Lower lobe of right lung (tissue), 2 donors: Measurements from ENCODE around the gene ACAD8. TPM values are rescaled to one million over a fixed set of nuclear protein-coding genes. Genes with fewer than 3 reads are reported as not detected.

Experiments used
- ATAC-seq, 2 donors: fragments of 200-7000 bp; cut with Tn5 transposase; one replicate each; pipeline ENCODE4 v1.9.1; 2020 to 2022; ENCODE audit warnings: mild to moderate bottlenecking in 2 of 2, moderate library complexity in 2 of 2
- DNase-seq: peaks from one replicate; pipeline ENCODE4 v3.0.0-alpha.2; 2020
- H3K27ac ChIP-seq: fragments of 200-600 bp; one replicate; pipeline ENCODE4 v1.8.0; 2022
- H3K27me3 ChIP-seq: fragments of 200-600 bp; one replicate; pipeline ENCODE4 v1.8.0; 2022; ENCODE audit warnings: low read depth
- H3K36me3 ChIP-seq: fragments of 200-600 bp; one replicate; pipeline ENCODE4 v1.8.0; 2022; ENCODE audit warnings: mild to moderate bottlenecking
- H3K4me1 ChIP-seq: fragments of 200-600 bp; one replicate; pipeline ENCODE4 v1.8.0; 2022
- H3K4me3 ChIP-seq: fragments of 200-600 bp; one replicate; pipeline ENCODE4 v1.8.0; 2022; ENCODE audit warnings: mild to moderate bottlenecking
- H3K9me3 ChIP-seq: fragments of 200-600 bp; one replicate; pipeline ENCODE4 v1.8.0; 2022
- intact Hi-C: fragments of 100-400 bp; cut with DNase I; formaldehyde crosslinking; loops from one replicate; pipeline ENCODE4 v1.11.0; 2022
- total RNA-seq: library from RNA; stranded (reverse); fragmentation: NEBNext Ultra II Directional; extraction: Animal tissue kit (Norgen Biotek cat#: 25700); gene quantifications from one replicate; pipeline ENCODE4 v1.2.1, GENCODE V29; 2021
- TF ChIP-seq, protein P1 (sequence below): fragments of 200-600 bp; IDR thresholded peaks from one replicate; pipeline ENCODE4 v1.8.0; 2022; ENCODE audit warnings: antibody characterized with exemption, mild to moderate bottlenecking
- donor health status: DM: no; HTN: yes; CAD: no; lungs with severe emphysema.

Gene ACAD8
- total RNA-seq, 1 donor from 2014 or later: 33.9 TPM

DNA sequence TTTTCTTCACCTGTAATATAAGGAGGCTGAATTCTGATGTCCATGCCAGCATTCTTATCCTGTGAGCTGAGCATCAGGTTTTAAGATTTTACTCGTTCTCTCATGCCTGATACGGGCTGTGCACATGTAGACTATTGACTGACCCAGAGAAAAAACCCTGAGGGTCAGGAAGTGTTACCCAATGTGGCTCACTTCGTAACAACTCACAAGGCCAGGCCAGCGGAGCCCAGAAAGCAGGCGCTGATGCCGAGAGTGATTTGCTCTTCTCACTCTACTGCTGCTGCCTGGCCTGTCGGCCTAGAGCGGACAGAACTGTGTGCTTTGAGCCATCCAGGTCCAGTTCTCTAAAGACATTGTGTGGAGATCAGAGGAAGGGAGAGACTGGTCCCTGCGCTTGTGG lies 11.0 kb upstream of the ACAD8 start:
- no peaks in the 10 kb centered on the region for H3K27me3 ChIP-seq
- TF ChIP-seq, protein P1, sequence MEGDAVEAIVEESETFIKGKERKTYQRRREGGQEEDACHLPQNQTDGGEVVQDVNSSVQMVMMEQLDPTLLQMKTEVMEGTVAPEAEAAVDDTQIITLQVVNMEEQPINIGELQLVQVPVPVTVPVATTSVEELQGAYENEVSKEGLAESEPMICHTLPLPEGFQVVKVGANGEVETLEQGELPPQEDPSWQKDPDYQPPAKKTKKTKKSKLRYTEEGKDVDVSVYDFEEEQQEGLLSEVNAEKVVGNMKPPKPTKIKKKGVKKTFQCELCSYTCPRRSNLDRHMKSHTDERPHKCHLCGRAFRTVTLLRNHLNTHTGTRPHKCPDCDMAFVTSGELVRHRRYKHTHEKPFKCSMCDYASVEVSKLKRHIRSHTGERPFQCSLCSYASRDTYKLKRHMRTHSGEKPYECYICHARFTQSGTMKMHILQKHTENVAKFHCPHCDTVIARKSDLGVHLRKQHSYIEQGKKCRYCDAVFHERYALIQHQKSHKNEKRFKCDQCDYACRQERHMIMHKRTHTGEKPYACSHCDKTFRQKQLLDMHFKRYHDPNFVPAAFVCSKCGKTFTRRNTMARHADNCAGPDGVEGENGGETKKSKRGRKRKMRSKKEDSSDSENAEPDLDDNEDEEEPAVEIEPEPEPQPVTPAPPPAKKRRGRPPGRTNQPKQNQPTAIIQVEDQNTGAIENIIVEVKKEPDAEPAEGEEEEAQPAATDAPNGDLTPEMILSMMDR: no peak
- intact Hi-C loops: no loop called here

DNA sequence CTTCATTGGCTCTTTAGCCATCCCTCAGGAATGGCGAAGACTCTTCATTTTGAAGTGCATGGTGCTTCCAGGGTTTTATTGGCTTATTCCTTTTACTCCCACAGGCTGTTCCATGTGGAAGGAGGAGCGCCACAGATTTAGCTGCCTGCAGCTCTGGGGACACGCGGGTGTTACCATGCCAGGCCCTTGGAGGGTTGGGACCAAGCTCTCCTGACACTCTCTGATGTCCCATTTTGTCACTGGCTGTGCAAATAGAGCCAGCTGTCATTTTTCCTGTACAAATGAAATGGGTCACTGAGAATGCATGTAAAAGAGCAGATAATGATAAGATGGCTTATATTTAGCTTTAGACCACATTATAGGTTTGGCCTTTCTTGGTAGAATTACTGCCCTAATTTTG lies 9.5 kb upstream of the ACAD8 start:
- DNase-seq: no peak
- TF ChIP-seq, protein P1: no peak
- Histone ChIP-seq H3K4me3 (no peak overlapping the region), H3K27ac (no peak overlapping the region), H3K36me3 (peaks cover 98% of the 10 kb centered on the region), H3K9me3 (no peaks in the 10 kb centered on the region), H3K4me1 (no peaks in the 10 kb centered on the region), H3K27me3 (no peaks in the 10 kb centered on the region)
- intact Hi-C loops: no loop called here
- no peak for ATAC-seq

More for the DNA sequence above, 11.0 kb upstream of the ACAD8 start:
- no peak overlapping the region for H3K4me3 ChIP-seq
- H3K4me1 ChIP-seq: no peaks in the 10 kb centered on the region
- ATAC-seq (no peak), DNase-seq (no peak)
- no peaks in the 10 kb centered on the region for H3K9me3 ChIP-seq
- H3K27ac ChIP-seq: no peak overlapping the region
- peaks cover 97% of the 10 kb centered on the region for H3K36me3 ChIP-seq

GRCh38 chr11:134244593-134244992 lies 8.8 kb upstream of the ACAD8 start:
- intact Hi-C loops: no loop called here
- ATAC-seq: peak; percentile 9 to 23
- no peak overlapping the region for H3K4me3 ChIP-seq
- no peaks in the 10 kb centered on the region for H3K27me3 ChIP-seq
- no peak for DNase-seq
- no peak overlapping the region for H3K27ac ChIP-seq
- TF ChIP-seq, protein P1: peak; percentile 35
- H3K36me3 ChIP-seq: peaks cover 98% of the 10 kb centered on the region
- H3K4me1 ChIP-seq: no peaks in the 10 kb centered on the region
- H3K9me3 ChIP-seq: no peaks in the 10 kb centered on the region

GRCh38 chr11:134245434-134245833 lies 7.9 kb upstream of the ACAD8 start:
- DNase-seq: no peak
- intact Hi-C loops: no loop called here
- Histone ChIP-seq H3K4me3 (no peak overlapping the region), H3K4me1 (peaks cover 1% of the 10 kb centered on the region), H3K27ac (no peak overlapping the region), H3K9me3 (no peaks in the 10 kb centered on the region), H3K27me3 (no peaks in the 10 kb centered on the region), H3K36me3 (peaks cover 98% of the 10 kb centered on the region)
- no peak for ATAC-seq
- TF ChIP-seq, protein P1: no peak

DNA sequence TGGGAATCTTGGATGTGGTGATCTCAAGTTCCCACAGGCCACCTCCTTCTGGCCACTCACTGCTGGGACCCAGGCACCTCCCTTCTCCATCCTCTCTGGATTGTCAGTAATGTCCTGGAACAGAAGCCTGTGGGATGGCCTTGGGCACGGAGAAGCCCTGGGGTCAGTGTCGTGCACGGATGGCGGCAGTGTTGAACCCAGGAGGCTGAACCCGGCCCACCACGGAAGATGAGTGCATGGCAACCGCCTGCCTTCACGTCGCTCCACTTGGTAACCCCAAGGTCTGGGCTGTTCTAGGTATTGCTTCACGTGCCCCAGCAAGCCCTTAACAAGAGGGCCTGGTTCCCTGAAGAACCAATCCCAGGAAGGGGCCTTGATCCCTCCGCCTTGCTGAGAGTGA lies 7.3 kb upstream of the ACAD8 start:
- TF ChIP-seq, protein P1: no peak
- Histone ChIP-seq H3K36me3 (peaks cover 100% of the 10 kb centered on the region), H3K27ac (no peak overlapping the region), H3K9me3 (no peaks in the 10 kb centered on the region), H3K4me3 (no peak overlapping the region), H3K27me3 (no peaks in the 10 kb centered on the region), H3K4me1 (peaks cover 8% of the 10 kb centered on the region)
- ATAC-seq: no peak
- DNase-seq: no peak
- intact Hi-C loops: no loop called here

GRCh38 chr11:134246678-134247077 lies 6.7 kb upstream of the ACAD8 start:
- peaks cover 97% of the 10 kb centered on the region for H3K36me3 ChIP-seq
- no peaks in the 10 kb centered on the region for H3K27me3 ChIP-seq
- no peaks in the 10 kb centered on the region for H3K9me3 ChIP-seq
- ATAC-seq (no peak), DNase-seq (no peak)
- peaks cover 13% of the 10 kb centered on the region for H3K4me1 ChIP-seq
- H3K4me3 ChIP-seq: no peak overlapping the region
- H3K27ac ChIP-seq: no peak overlapping the region
- TF ChIP-seq, protein P1: no peak
- intact Hi-C loops: no loop called here
